A549 (cell line): Measurements from ENCODE around the gene CLEC16A. TPM values are rescaled to one million over a fixed set of nuclear protein-coding genes. Genes with fewer than 3 reads are reported as not detected.

ENCODE experiments used
- ATAC-seq, 2 experiments: fragments of 200-7000 bp in 1 of 2; fragments of >200 bp in 1 of 2; cut with Nextera tagmentation in 1 of 2; cut with Tn5 transposase in 1 of 2; 3 replicates each; pipeline versions ENCODE4 v1.8.0 to v1.9.1; 2018 to 2020; ENCODE audit warnings: mild to moderate bottlenecking in 1 of 2, moderate library complexity in 1 of 2
- CTCF ChIA-PET: fragments of 300-600 bp; sonication (Branson Sonifier 250); formaldehyde crosslinking; extraction: SDS; loops from one replicate; lab custom pipeline; 2021; ENCODE audit warnings: antibody characterized with exemption, inconsistent platforms; lab: Yijun Ruan, JAX
- POLR2A ChIA-PET: fragments of 350-600 bp; formaldehyde crosslinking; extraction: SDS; loops from one replicate; lab custom pipeline; 2021; ENCODE audit warnings: antibody characterized with exemption, inconsistent platforms; lab: Yijun Ruan, JAX
- DNase-seq, 2 experiments: peaks; one replicate each; pipeline versions ENCODE4 v3.0.0 to v3.0.0-alpha.2; 2011 to 2016; ENCODE audit warnings: low read depth in 1 of 2, low spot score in 1 of 2
- FAIRE-seq: peaks from 2 replicates; lab custom pipeline; 2011; peaks lifted over from hg19 to GRCh38; lab: Jason Lieb, UNC
- H3K27ac ChIP-seq, 2 experiments: fragments of >200 bp; sonication (Bioruptor Twin); formaldehyde crosslinking; 3 replicates each; pipeline ENCODE4 v1.5.1; 2016 to 2017
- H3K4me1 ChIP-seq: fragments of >200 bp; sonication (Bioruptor Twin); formaldehyde crosslinking; 3 replicates; pipeline ENCODE4 v1.6.1; 2016
- H3K4me2 ChIP-seq: fragments of >200 bp; sonication (Bioruptor Twin); formaldehyde crosslinking; 3 replicates; pipeline ENCODE4 v1.6.1; 2016
- H3K4me3 ChIP-seq: fragments of >200 bp; sonication (Bioruptor Twin); formaldehyde crosslinking; 3 replicates; pipeline ENCODE4 v1.5.1; 2016
- H3K9me3 ChIP-seq: fragments of >200 bp; sonication (Bioruptor Twin); formaldehyde crosslinking; 3 replicates; pipeline ENCODE4 v1.6.1; 2016
- BHLHE40 ChIP-seq: IDR thresholded peaks from 2 replicates; pipeline ENCODE4 v1.6.1; 2012; ENCODE audit warnings: low read depth, low read length, inconsistent platforms
- CBX2 ChIP-seq: fragments of 200-600 bp; sonication (generic); IDR thresholded peaks from 2 replicates; pipeline ENCODE4 v1.6.1; 2016; ENCODE audit warnings: low read depth, mild to moderate bottlenecking, borderline replicate concordance
- CEBPB ChIP-seq, 2 experiments: fragments of >200 bp in 1 of 2; sonication (Bioruptor Twin) in 1 of 2; formaldehyde crosslinking in 1 of 2; IDR thresholded peaks; 2 replicates each; pipeline ENCODE4 v1.6.1; 2012 to 2016
- CHD4 ChIP-seq: fragments of 200-600 bp; sonication (generic); IDR thresholded peaks from 2 replicates; pipeline ENCODE4 v1.6.1; 2016; ENCODE audit warnings: antibody characterized with exemption, mild to moderate bottlenecking, borderline replicate concordance
- EHF ChIP-seq: fragments of 250-450 bp; sonication (Bioruptor Pico); IDR thresholded peaks from 2 replicates; pipeline ENCODE4 v1.5.0; 2020; ENCODE audit warnings: mild to moderate bottlenecking
- ELK1 ChIP-seq: fragments of 150-350 bp; IDR thresholded peaks from 2 replicates; pipeline ENCODE4 v1.6.1; 2014; ENCODE audit warnings: low read depth, mild to moderate bottlenecking, low read length
- ESRRA ChIP-seq: fragments of 150-350 bp; IDR thresholded peaks from 2 replicates; pipeline ENCODE4 v1.6.1; 2014; ENCODE audit warnings: mild to moderate bottlenecking, low read length, borderline replicate concordance
- FOSB ChIP-seq: fragments of 250-450 bp; sonication (Bioruptor Pico); IDR thresholded peaks from 2 replicates; pipeline ENCODE4 v1.5.0; 2020; ENCODE audit warnings: mild to moderate bottlenecking, moderate library complexity
- FOSL2 ChIP-seq, 2 experiments: fragments of 450-650 bp in 1 of 2; fragments of >200 bp in 1 of 2; sonication (Bioruptor Twin) in 1 of 2; formaldehyde crosslinking; IDR thresholded peaks; 2 replicates each; pipeline versions ENCODE4 v1.5.0 to v1.6.1; 2016 to 2020; ENCODE audit warnings: mild to moderate bottlenecking in 1 of 2, moderate library complexity in 1 of 2
- FOXS1 ChIP-seq: fragments of 250-450 bp; sonication (Bioruptor Pico); IDR thresholded peaks from 2 replicates; pipeline ENCODE4 v1.5.0; 2020; ENCODE audit warnings: mild to moderate bottlenecking, moderate library complexity
- GATA3 ChIP-seq: IDR thresholded peaks from 2 replicates; pipeline ENCODE4 v1.6.1; 2012; ENCODE audit warnings: borderline replicate concordance
- HDAC2 ChIP-seq: fragments of 200-600 bp; sonication (generic); IDR thresholded peaks from 2 replicates; pipeline ENCODE4 v1.6.1; 2016
- HOXA7 ChIP-seq: fragments of 250-450 bp; sonication (Bioruptor Pico); IDR thresholded peaks from 2 replicates; pipeline ENCODE4 v1.5.0; 2020; ENCODE audit warnings: mild to moderate bottlenecking, moderate library complexity
- JUN ChIP-seq, 2 experiments: fragments of >200 bp; sonication (Bioruptor Twin); formaldehyde crosslinking; IDR thresholded peaks; 2 replicates in 1 of 2; 3 replicates in 1 of 2; pipeline ENCODE4 v1.6.1; 2016 to 2017
- JUNB ChIP-seq: fragments of >200 bp; sonication (Bioruptor Twin); formaldehyde crosslinking; IDR thresholded peaks from 2 replicates; pipeline ENCODE4 v1.6.1; 2016
- KDM1A ChIP-seq: fragments of 200-600 bp; sonication (generic); IDR thresholded peaks from 2 replicates; pipeline ENCODE4 v1.6.1; 2016; ENCODE audit warnings: low read depth, mild to moderate bottlenecking
- MYC ChIP-seq: IDR thresholded peaks from 2 replicates; pipeline ENCODE4 v1.6.1; 2012; ENCODE audit warnings: mild to moderate bottlenecking, inconsistent platforms, low read length, improper control_type of control experiment, borderline replicate concordance
- NFE2L2 ChIP-seq: fragments of 150-350 bp; conservative IDR thresholded peaks from 2 replicates; pipeline ENCODE4 v1.6.1; 2014; ENCODE audit warnings: low read length
- NR3C1 ChIP-seq: fragments of >200 bp; sonication (Bioruptor Twin); formaldehyde crosslinking; IDR thresholded peaks from 3 replicates; pipeline ENCODE4 v1.6.1; 2017
- POLR2A ChIP-seq: IDR thresholded peaks from 2 replicates; pipeline ENCODE4 v1.6.1; 2012; ENCODE audit warnings: mild to moderate bottlenecking, low read length
- REST ChIP-seq: fragments of 200-600 bp; sonication (generic); IDR thresholded peaks from 2 replicates; pipeline ENCODE4 v1.6.1; 2016; ENCODE audit warnings: antibody characterized with exemption, mild to moderate bottlenecking, moderate library complexity
- RNF2 ChIP-seq: fragments of 200-600 bp; sonication (generic); IDR thresholded peaks from 2 replicates; pipeline ENCODE4 v1.6.1; 2016; ENCODE audit warnings: low read depth, mild to moderate bottlenecking, antibody characterized with exemption, moderate library complexity, borderline replicate concordance
- SREBF2 ChIP-seq: fragments of 450-650 bp; IDR thresholded peaks from 2 replicates; pipeline ENCODE4 v1.6.1; 2014; ENCODE audit warnings: mild to moderate bottlenecking, moderate library complexity
- TP53 ChIP-seq: fragments of 250-450 bp; sonication (Bioruptor Pico); IDR thresholded peaks from 2 replicates; pipeline ENCODE4 v1.5.0; 2021; ENCODE audit warnings: mild to moderate bottlenecking, moderate library complexity
- ZNF302 ChIP-seq: fragments of 250-450 bp; sonication (Bioruptor Pico); IDR thresholded peaks from 2 replicates; pipeline ENCODE4 v1.9.0; 2021; ENCODE audit warnings: inconsistent platforms, mild to moderate bottlenecking, moderate library complexity
- ZSCAN20 ChIP-seq: fragments of 250-450 bp; sonication (Bioruptor Pico); IDR thresholded peaks from 2 replicates; pipeline ENCODE4 v1.8.0; 2022; ENCODE audit warnings: mild to moderate bottlenecking, moderate library complexity
- WGBS: methylation state at CpG from one replicate; pipeline ENCODE4 v1.1.6; 2017; ENCODE audit errors: missing lambda C conversion rate; 5-methylcytosine and 5-hydroxymethylcytosine counted together
- polyA plus RNA-seq, 4 experiments: library from polyadenylated mRNA; depleted of rRNA in 3 of 4; stranded (reverse); fragments of >200 nt; fragmentation: RNase III in 1 of 4; extraction: RNeasy Plus Mini Kit Qiagen cat#74134 plus additional on column Dnase treatment in 1 of 4; gene quantifications; 2 replicates in 3 of 4; 3 replicates in 1 of 4; pipeline ENCODE4 v1.2.3, GENCODE V29; 2011 to 2017
- TF ChIP-seq, protein P1 (sequence below): fragments of >200 bp; sonication (Bioruptor Twin); formaldehyde crosslinking; IDR thresholded peaks from 3 replicates; pipeline ENCODE4 v1.5.1; 2016
- TF ChIP-seq, protein P2 (sequence below): fragments of >200 bp; sonication (Bioruptor Twin); formaldehyde crosslinking; IDR thresholded peaks from 2 replicates; pipeline ENCODE4 v1.6.1; 2016

CLEC16A gene
- polyA plus RNA-seq, 2 of the 4 experiments (the other 2 are of a cell fraction): 8.3 to 10.4 TPM

GRCh38 chr16:11135464-11135973 is 191.2 kb downstream of the CLEC16A start:
- no peak for DNase-seq
- Histone ChIP-seq H3K4me3 (no peak overlapping the region), H3K9me3 (no peaks in the 10 kb centered on the region), H3K4me1 (no peaks in the 10 kb centered on the region; the same call in 2 of the 3 replicates), H3K4me2 (no peak overlapping the region), H3K27ac (0 out of 6 replicates have a peak overlapping the region, but pooled peaks of 1 of the 2 experiments have one; percentile 26)
- no peak for ATAC-seq
- 92% methylated on average over 8 of the region's 11 CpGs for WGBS
- no peak for FAIRE-seq
- CTCF ChIA-PET: interaction anchor here (1.1 kb wide), 1 partner anchor 119 kb away, joined by 3 read pairs; no protein-coding TSS in a partner anchor
- TF ChIP-seq CEBPB (IDR thresholded peaks at IDR 0.05) (no peak), FOXS1 (CRISPR knock-in tag) (no peak), ZNF302 (CRISPR knock-in tag) (no peak), JUNB (no peak), HDAC2 (no peak), GATA3 (no peak), ELK1 (no peak), NR3C1 (no peak)
- TF ChIP-seq, protein P1, sequence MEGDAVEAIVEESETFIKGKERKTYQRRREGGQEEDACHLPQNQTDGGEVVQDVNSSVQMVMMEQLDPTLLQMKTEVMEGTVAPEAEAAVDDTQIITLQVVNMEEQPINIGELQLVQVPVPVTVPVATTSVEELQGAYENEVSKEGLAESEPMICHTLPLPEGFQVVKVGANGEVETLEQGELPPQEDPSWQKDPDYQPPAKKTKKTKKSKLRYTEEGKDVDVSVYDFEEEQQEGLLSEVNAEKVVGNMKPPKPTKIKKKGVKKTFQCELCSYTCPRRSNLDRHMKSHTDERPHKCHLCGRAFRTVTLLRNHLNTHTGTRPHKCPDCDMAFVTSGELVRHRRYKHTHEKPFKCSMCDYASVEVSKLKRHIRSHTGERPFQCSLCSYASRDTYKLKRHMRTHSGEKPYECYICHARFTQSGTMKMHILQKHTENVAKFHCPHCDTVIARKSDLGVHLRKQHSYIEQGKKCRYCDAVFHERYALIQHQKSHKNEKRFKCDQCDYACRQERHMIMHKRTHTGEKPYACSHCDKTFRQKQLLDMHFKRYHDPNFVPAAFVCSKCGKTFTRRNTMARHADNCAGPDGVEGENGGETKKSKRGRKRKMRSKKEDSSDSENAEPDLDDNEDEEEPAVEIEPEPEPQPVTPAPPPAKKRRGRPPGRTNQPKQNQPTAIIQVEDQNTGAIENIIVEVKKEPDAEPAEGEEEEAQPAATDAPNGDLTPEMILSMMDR: no peak
- POLR2A ChIA-PET: no interaction called here

DNA sequence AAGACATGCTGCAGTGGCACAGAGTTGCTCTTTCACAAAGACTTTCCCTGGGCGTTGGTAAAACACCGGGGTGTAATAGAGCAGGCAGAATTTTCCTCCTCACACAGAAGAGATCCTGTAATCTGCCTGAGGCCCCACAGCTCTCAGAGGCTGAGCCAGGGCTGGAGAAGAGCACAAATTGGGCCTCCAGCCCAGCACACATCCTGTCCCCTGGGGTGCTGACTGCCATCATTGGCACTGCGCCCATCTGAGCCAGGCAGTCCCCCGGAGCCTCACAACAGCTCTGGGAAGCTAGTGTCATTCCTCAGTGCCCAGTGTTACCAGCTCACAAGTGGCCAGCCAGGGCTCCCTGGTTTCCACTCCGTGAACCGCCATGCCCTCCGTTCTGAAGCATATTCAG is 192.2 kb downstream of the CLEC16A start:
- FAIRE-seq: no peak
- no peaks in the 10 kb centered on the region; the same call in 2 of the 3 replicates for H3K4me1 ChIP-seq
- ChIA-PET POLR2A (no interaction called here), CTCF (no interaction called here)
- no peaks in the 10 kb centered on the region for H3K9me3 ChIP-seq
- H3K4me3 ChIP-seq: no peak overlapping the region
- TF ChIP-seq POLR2A (no peak), RNF2 (no peak), TP53 (CRISPR knock-in tag) (no peak), CEBPB (IDR thresholded peaks at IDR 0.05) (no peak), JUN (IDR thresholded peaks at IDR 0.05) (no peak), CHD4 (no peak), EHF (CRISPR knock-in tag) (no peak), HOXA7 (CRISPR knock-in tag) (no peak)
- TF ChIP-seq, protein P2, sequence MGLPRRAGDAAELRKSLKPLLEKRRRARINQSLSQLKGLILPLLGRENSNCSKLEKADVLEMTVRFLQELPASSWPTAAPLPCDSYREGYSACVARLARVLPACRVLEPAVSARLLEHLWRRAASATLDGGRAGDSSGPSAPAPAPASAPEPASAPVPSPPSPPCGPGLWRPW: no peak
- ATAC-seq: no peak; a peak in 1 of 6 replicates
- no peak for DNase-seq
- WGBS: 78% methylated on average over 7 of the region's 7 CpGs
- H3K27ac ChIP-seq: no peak overlapping the region; a peak in 1 of 6 replicates
- no peak overlapping the region for H3K4me2 ChIP-seq

- FAIRE-seq (no peak), DNase-seq (no peak), ATAC-seq (no peak)
- POLR2A ChIA-PET: no interaction called here
- CTCF ChIA-PET: interaction anchor here (1.0 kb wide), 1 partner anchor 50 kb away, joined by 3 read pairs; no protein-coding TSS in a partner anchor
- H3K9me3 ChIP-seq: no peaks in the 10 kb centered on the region
- 92% methylated on average over 14 of the region's 14 CpGs for WGBS
- no peak overlapping the region for H3K27ac ChIP-seq
- H3K4me1 ChIP-seq: no peaks in the 10 kb centered on the region; the same call in 2 of the 3 replicates
- no peak overlapping the region for H3K4me3 ChIP-seq
- H3K4me2 ChIP-seq: no peak overlapping the region
- TF ChIP-seq BHLHE40 (no peak), FOSL2 (IDR thresholded peaks at IDR 0.05) (no peak), FOSL2 (CRISPR knock-in tag; IDR thresholded peaks at IDR 0.05) (no peak), REST (no peak), KDM1A (no peak), NFE2L2 (no peak), SREBF2 (no peak), FOSB (CRISPR knock-in tag) (no peak), CBX2 (no peak), ZNF302 (CRISPR knock-in tag) (no peak), ZSCAN20 (CRISPR knock-in tag) (no peak), ESRRA (no peak), MYC (no peak), CHD4 (no peak), HDAC2 (no peak)
Measured at GRCh38 chr16:11138022-11138768, 193.8 kb downstream of the CLEC16A start.
